ENCODE data around the gene SCN2B.

SCN2B gene

DNA sequence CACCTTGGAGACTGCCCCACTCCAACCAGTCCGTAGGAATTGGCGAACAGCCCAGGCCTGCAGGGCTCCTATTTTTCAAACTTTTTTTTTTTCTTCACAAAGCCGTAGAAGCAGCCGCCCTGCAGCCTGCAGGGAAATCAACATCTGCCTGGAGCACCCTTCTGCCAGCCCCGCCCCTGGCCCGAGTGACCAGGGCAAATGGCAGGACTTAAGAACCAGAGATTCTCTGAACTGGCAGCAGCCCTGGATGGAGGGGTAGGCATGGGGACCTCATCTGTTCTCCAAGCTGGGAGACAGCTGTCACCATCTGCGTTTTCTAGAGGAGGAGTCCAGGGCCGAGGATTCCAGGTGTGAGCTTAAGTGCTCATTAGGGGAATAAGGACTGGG lies 5.6 kb downstream of the SCN2B start:
- ChIA-PET CTCF (interaction anchor here (0.7 to 4.6 kb wide), 27 partner anchors 8 to 1588 kb away, joined by 3 to 63 read pairs (median 4); partner anchors contain the start of gene SCN4B), POLR2A (no interaction called here)
- no peak overlapping the region for H3K4me3 ChIP-seq (ENCODE audit: low read depth, low read length)
- no peak for DNase-seq (ENCODE audit: low read depth, low spot score)
- no peak for TF ChIP-seq CTCF (IDR thresholded peaks at IDR 0.05; ENCODE audit: insufficient read depth, low read length, missing control alignments)

DNA sequence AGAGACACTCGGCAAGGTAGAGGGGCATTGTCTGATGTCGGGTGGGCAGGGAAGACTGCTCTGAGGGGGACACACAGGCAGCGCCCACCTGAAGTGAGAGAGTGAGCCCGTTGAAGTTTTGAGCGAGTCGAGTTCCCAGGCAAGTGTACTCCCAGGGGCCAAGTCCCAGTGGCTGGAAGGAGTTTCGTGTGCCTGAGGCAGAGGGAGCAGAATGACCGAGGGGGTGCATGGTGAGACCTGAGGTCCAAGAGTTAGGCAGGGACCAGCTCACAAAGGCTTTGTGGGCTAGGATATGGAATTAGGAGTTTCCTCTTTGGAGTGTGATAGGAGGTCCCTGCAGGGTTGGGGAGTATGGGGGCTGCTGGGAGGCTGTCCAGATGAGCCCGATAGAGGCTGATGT lies 6.2 kb downstream of the SCN2B start:
- CTCF ChIA-PET: interaction anchor here (1.0 to 4.6 kb wide), 11 partner anchors 10 to 358 kb away, joined by 3 to 63 read pairs (median 9); partner anchors contain the start of gene SCN4B

DNA sequence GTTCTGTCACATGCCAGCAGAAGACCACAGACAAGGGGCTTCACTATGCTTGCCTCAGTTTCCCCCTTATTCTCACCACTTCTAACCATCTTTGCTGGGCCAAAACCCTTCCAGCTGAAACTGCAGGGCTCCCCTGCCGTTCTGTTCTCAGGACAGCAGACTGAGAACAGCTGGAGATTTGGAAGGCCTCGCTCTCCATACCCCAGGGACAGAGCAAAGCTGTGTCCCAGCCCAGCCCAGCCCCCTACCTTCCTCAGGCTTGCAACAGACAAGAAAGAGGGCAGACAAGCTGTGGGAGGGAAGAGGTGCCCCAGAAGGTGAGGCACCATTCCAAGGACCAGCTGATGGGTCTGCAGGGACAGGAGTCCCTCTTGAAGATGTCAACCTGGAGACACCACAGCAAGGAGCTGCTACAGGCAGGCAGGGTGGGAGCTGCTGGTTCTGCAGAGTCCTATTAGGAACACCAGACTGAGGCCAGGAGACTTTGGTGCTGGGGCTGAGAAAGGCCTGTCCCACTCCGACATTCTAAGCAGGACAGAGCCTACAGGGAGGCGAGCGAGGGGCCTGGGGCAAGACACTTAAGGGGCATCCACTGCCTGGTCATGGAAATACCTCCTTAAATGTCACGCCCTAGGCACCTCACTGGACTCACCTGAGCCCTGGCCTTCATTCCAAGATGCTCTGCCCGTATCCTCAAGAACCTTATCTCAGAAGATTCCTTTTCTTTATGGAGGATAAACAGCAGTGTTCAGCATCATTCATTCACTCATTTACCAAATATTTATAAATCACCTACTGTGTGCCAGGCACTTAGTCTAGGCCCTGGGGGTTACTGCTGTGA lies 6.9 kb downstream of the SCN2B start:
- TF ChIP-seq CTCF (IDR thresholded peaks at IDR 0.05; ENCODE audit: insufficient read depth, low read length, missing control alignments): no peak
- no peak overlapping the region for H3K4me3 ChIP-seq (ENCODE audit: low read depth, low read length)
- DNase-seq (ENCODE audit: low read depth, low spot score): no peak
- CTCF ChIA-PET: interaction anchor here (1.2 to 4.6 kb wide), 8 partner anchors 9 to 179 kb away, joined by 3 to 63 read pairs (median 25); partner anchors contain the start of gene SCN4B
- POLR2A ChIA-PET: no interaction called here

More for the DNA sequence above, 6.2 kb downstream of the SCN2B start:
- POLR2A ChIA-PET: no interaction called here
- H3K4me3 ChIP-seq (ENCODE audit: low read depth, low read length): no peak overlapping the region
- TF ChIP-seq CTCF (IDR thresholded peaks at IDR 0.05; ENCODE audit: insufficient read depth, low read length, missing control alignments): no peak
- no peak for DNase-seq (ENCODE audit: low read depth, low spot score)

GRCh38 chr11:118168751-118169150 lies 7.7 kb downstream of the SCN2B start:
- no peak for TF ChIP-seq CTCF (IDR thresholded peaks at IDR 0.05; ENCODE audit: insufficient read depth, low read length, missing control alignments)
- H3K4me3 ChIP-seq (ENCODE audit: low read depth, low read length): no peak overlapping the region
- ChIA-PET CTCF (interaction anchor here (4.2 kb wide), 1 partner anchor 12 kb away, joined by 38 read pairs; no protein-coding TSS in a partner anchor), POLR2A (no interaction called here)
- no peak for DNase-seq (ENCODE audit: low read depth, low spot score)

GRCh38 chr11:118168316-118168715 lies 8.1 kb downstream of the SCN2B start:
- H3K4me3 ChIP-seq (ENCODE audit: low read depth, low read length): no peak overlapping the region
- no peak for DNase-seq (ENCODE audit: low read depth, low spot score)
- CTCF ChIA-PET: no interaction called here
- POLR2A ChIA-PET: no interaction called here
- TF ChIP-seq CTCF (IDR thresholded peaks at IDR 0.05; ENCODE audit: insufficient read depth, low read length, missing control alignments): no peak

DNA sequence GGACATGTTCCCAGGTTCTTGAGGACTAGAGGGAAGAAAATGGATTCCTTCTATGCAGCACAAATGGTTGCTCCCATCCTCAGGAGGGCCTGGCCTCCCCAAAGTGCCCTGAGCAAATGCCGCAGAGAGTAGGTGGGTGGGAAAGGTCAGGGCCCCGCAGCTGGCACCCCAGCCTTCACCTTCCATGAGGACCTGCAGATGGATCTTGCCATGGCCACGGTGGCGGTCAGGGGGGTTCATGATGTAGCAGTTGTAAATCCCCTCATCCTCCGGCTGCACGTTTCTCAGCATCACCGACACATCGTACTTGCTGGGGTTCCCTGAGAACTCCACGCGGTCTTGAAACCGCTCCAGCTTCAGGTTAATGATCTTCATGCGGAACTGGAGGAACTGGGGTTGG lies 8.5 kb downstream of the SCN2B start:
- POLR2A ChIA-PET: no interaction called here
- H3K4me3 ChIP-seq (ENCODE audit: low read depth, low read length): no peak overlapping the region
- no peak for DNase-seq (ENCODE audit: low read depth, low spot score)
- CTCF ChIA-PET: no interaction called here
- no peak for TF ChIP-seq CTCF (IDR thresholded peaks at IDR 0.05; ENCODE audit: insufficient read depth, low read length, missing control alignments)

Measured in AG04449 (cell line).